ENCODE measurements around the gene CRYGC. TPM values are rescaled to one million over a fixed set of nuclear protein-coding genes. Genes with fewer than 3 reads are reported as not detected.

CRYGC gene, protein sequence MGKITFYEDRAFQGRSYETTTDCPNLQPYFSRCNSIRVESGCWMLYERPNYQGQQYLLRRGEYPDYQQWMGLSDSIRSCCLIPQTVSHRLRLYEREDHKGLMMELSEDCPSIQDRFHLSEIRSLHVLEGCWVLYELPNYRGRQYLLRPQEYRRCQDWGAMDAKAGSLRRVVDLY
- not detected in 2 replicates for total RNA-seq

DNA sequence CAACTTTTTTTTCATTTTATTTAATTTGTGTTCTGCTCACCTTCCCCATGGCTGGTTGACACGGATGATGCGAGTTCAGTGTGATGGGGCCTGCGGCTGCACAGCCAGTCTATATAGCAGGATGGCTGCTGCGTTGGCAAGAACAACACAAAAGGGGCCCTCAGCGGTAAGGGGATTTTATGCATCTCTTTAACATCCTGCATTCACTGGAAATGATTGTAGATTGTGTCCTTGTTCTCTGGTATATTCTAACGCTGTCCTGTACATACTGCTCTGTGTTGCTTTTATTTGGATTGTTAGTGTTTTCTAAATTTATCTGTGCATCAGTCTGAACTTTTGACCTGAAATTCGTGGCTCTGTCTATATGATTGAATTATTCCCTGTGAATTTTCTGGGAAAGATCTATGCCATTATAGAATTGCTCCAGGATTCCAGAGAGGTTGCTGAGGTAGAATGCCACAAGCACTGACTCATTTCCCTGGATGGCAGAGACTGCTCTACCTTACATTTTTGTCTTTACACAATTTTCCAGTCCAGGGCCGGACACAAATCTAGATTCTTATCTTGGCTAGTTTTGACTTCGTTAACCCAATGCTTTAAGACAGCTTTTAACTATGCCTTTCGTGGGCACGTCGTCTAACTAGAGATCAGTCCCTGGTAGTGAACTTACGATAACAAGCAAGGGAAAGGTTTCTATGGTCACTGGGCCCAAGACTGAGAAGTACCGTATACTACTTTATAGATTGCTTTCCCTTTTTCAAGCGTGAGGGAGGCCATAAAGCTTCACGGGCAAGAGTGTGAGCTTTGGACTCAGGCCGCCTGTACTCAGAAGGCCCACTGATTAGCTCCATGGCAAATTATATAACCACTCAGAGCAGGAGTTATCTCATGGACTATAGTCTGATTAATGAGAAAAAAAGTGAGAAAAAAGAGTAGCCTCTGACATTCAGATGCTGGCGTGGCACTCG lies at the start of gene CRYGC:
TSS of gene CRYGC (minus strand) at position 85 of the 968 bp plus-strand sequence. CDS start at position 49, 36 bp downstream.

DNA sequence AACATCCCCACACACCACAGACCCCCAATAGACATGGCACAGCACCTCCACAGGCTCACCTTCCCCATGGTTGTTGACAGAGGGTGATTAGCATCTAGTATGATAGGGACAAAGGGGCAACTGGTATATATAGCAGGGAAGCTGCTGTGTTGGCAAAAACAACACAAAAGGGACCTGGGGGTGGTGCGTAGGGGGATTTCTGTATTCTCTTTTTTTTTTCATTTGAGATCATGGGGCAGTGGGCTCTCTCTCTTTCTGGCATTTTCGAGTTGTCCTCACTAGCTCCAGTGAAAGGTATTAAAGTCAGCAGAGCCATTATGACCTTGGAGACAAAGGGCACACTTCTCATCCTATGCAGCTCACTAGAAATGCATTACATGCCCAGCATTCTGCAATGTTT lies 33.9 kb upstream of the CRYGC start, which contains the start of gene CRYGA:
TSS of gene CRYGA (minus strand) at position 101 of the 400 bp plus-strand sequence. CDS start at position 68, 33 bp downstream.

DNA sequence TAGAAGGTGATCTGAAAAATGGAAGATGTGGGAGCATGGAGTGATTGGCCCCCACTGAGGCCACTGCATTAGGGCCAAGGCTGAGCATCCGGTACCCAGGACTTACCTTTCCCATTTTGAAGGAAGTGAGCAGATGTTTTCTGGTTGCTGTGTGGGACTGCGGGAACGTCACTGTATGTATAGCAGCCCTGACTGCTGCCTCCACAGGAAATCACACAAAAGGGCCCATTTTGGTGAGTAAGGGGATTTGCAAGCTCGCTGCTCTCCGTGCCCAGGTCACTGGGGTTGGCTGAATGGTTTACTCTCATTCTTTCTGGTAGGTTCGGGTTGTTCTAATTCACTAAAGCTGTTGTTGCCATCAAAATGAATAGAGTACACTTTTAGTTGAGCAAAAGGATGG lies 16.4 kb upstream of the CRYGC start, which contains the start of gene CRYGB:
TSS of gene CRYGB (minus strand) at position 153 of the 400 bp plus-strand sequence. CDS start at position 115, 38 bp downstream.

DNA sequence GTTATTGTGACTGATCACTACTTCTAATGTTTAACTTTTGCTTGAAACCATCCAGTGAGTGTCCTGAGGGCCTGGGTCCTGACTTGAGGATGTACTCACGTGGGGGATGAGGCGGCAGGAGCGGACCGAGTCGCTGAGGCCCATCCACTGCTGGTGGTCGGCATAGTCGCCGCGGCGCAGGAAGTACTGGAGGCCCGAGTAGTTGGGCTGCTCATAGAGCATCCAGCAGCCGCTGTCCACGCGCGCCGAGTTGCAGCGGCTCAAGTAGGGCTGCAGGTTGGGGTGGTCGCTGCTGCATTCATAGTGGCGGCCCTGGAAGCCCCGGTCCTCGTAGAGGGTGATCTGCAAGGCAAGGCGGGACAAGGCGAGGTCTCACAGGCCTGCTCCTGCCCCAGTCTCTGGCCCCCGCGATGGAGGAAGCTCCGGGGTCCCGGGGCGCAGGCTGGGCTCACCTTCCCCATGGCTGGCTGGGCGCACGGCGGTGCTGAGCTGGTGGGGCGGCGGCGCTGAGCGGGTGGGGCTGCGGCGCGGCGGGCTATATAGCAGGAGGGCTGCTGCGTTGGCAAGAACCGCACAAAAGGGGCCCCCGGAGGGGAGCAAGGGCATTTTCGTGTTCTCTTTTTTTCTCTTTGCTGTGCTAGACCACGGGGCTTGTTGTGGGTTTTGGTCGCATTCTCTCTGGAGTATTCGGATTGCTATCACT lies 5.5 kb downstream of the CRYGC start, which contains the start of gene CRYGD:
TSS of gene CRYGD (minus strand) at position 512 of the 703 bp plus-strand sequence. CDS start at position 461, 51 bp downstream.

Other genes starting within 250 kb of the CRYGC start
- gene PLEKHM3, start 104.3 kb downstream of the CRYGC start, total RNA-seq: 10.1 and 10.8 TPM in 2 replicates
- gene CRYGD, start 5.3 kb downstream of the CRYGC start, total RNA-seq: not detected in 2 replicates
- not detected in 2 replicates for gene CRYGB, start 16.3 kb upstream of the CRYGC start, total RNA-seq
- not detected in 2 replicates for gene CRYGA, start 33.8 kb upstream of the CRYGC start, total RNA-seq
- not detected in 2 replicates for gene C2orf80, start 60.2 kb upstream of the CRYGC start, total RNA-seq
- gene IDH1, start 125.2 kb upstream of the CRYGC start, total RNA-seq: 129 and 163 TPM in 2 replicates
- 45.6 and 52.9 TPM in 2 replicates for gene PIKFYVE, start 136.4 kb upstream of the CRYGC start, total RNA-seq

Measured in thoracic aorta endothelial cell (primary cell).